Measurements from ENCODE around the gene GRAP2.
"Not testable (repeated sequence)": the region's sequence is repeated elsewhere in the genome, so short reads cannot be mapped to it uniquely, and the experiment has no call there.

GRAP2 gene

DNA sequence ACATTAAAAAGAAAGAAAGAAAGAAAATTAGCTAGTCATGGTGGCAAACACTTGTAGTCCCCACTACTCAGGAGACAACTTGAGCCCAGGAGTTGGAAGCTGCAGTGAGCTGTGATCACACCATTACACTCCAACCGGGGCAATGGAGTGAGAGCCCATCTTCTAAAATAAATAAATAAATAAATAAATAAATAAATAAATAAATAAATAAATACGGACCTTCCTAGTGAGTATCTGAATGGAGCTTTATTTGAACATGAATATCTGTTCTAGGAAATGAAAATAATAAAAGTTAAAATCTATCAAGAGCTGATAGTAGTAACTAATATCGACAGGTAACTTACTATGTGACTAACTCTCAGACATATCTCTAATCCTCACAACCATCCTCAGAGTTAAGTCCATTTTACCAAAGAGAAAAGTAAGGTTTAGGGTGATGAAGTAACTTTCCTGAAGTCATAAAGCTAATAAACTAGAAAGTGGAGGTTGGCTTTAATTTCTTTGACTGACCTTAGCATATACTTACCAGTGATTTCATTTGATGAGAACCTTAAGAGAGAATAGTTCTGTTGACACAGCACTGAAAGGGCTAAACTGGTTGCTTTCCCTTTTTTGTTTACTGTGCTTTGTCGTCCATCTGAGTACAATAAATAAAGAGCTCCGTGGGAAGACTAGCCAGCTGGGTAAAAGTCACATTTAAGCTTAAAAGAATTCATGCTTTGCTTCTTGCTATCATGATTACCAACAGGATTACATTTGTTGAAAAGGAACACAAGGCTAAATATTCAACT lies 29.7 kb upstream of the GRAP2 start:
- CTCF ChIA-PET = interaction anchor here (1.3 kb wide), 1 partner anchor 16 kb away, joined by 3 read pairs; no protein-coding TSS in a partner anchor
- DNase-seq (ENCODE audit: low read depth, low spot score) = no peak
- POLR2A ChIA-PET = no interaction called here
- no peak overlapping the region for H3K4me3 ChIP-seq (ENCODE audit: low read depth, low read length)
- TF ChIP-seq, protein P1, sequence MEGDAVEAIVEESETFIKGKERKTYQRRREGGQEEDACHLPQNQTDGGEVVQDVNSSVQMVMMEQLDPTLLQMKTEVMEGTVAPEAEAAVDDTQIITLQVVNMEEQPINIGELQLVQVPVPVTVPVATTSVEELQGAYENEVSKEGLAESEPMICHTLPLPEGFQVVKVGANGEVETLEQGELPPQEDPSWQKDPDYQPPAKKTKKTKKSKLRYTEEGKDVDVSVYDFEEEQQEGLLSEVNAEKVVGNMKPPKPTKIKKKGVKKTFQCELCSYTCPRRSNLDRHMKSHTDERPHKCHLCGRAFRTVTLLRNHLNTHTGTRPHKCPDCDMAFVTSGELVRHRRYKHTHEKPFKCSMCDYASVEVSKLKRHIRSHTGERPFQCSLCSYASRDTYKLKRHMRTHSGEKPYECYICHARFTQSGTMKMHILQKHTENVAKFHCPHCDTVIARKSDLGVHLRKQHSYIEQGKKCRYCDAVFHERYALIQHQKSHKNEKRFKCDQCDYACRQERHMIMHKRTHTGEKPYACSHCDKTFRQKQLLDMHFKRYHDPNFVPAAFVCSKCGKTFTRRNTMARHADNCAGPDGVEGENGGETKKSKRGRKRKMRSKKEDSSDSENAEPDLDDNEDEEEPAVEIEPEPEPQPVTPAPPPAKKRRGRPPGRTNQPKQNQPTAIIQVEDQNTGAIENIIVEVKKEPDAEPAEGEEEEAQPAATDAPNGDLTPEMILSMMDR (IDR thresholded peaks at IDR 0.05; ENCODE audit: insufficient read depth, low read length, missing control alignments) = no peak

DNA sequence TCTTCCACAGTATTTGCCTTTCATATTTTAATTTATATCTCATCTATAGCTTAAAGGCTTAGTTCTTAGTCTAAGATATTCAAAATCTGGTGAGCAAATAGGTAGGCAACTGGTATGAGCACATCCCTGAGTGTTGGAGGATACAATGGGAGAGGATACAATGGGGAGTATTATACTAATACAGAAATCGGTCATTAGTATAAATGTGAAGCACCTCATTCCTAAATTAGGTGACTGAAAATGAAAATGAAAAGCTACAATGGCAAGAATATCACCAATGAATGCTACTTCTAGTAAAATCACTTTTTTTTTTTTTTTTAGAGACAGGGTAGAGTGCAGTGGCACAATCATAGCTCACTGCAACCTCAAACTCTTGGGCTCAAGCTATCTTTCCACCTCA lies 28.3 kb upstream of the GRAP2 start:
- DNase-seq (ENCODE audit: low read depth, low spot score) = no peak
- ChIA-PET POLR2A (no interaction called here), CTCF (no interaction called here)
- H3K4me3 ChIP-seq (ENCODE audit: low read depth, low read length) = no peak overlapping the region
- TF ChIP-seq, protein P1 (IDR thresholded peaks at IDR 0.05; ENCODE audit: insufficient read depth, low read length, missing control alignments) = no peak

DNA sequence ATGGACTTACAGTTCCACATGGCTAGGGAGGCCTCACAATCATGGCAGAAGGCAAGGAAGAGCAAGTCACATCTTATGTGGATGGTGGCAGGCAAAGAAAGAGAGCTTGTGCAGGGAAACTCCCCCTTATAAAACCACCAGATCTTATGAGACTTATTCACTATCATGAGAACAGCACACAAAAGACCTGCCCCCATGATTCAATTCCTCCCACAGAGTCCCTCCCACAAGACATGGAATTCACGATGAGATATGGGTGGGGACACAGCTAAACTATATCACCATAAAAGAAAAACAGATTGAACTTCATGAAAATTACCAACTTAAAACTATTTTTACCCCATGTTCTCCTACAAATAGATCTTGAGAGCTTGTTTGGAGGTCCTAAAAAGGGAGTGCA lies 26.9 kb upstream of the GRAP2 start:
- TF ChIP-seq, protein P1 (IDR thresholded peaks at IDR 0.05; ENCODE audit: insufficient read depth, low read length, missing control alignments) = no peak
- ChIA-PET POLR2A (no interaction called here), CTCF (interaction anchor here (1.5 kb wide), 1 partner anchor 339 kb away, joined by 3 read pairs; no protein-coding TSS in a partner anchor)
- H3K4me3 ChIP-seq (ENCODE audit: low read depth, low read length) = no peak overlapping the region
- DNase-seq (ENCODE audit: low read depth, low spot score) = no peak

DNA sequence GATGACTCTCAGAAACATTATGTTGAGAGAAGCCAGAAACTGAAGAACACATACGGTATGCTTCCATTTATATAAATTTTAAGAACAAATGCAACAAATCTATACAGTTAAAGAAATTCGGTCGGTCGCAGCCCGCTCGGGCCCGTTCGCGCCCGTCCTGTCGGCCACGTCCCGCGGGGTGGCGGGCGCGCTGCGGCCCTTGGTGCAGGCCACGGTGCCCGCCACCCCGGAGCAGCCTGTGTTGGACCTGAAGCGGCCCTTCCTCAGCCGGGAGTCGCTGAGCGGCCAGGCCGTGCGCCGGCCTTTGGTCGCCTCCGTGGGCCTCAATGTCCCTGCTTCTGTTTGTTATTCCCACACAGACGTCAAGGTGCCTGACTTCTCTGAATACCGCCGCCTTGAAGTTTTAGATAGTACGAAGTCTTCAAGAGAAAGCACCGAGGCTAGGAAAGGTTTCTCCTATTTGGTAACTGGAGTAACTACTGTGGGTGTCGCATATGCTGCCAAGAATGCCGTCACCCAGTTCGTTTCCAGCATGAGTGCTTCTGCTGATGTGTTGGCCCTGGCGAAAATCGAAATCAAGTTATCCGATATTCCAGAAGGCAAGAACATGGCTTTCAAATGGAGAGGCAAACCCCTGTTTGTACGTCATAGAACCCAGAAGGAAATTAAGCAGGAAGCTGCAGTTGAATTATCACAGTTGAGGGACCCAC lies 25.6 kb upstream of the GRAP2 start:
- CTCF ChIA-PET; H3K4me3 ChIP-seq (ENCODE audit: low read depth, low read length); DNase-seq (ENCODE audit: low read depth, low spot score); POLR2A ChIA-PET: not testable (repeated sequence)

DNA sequence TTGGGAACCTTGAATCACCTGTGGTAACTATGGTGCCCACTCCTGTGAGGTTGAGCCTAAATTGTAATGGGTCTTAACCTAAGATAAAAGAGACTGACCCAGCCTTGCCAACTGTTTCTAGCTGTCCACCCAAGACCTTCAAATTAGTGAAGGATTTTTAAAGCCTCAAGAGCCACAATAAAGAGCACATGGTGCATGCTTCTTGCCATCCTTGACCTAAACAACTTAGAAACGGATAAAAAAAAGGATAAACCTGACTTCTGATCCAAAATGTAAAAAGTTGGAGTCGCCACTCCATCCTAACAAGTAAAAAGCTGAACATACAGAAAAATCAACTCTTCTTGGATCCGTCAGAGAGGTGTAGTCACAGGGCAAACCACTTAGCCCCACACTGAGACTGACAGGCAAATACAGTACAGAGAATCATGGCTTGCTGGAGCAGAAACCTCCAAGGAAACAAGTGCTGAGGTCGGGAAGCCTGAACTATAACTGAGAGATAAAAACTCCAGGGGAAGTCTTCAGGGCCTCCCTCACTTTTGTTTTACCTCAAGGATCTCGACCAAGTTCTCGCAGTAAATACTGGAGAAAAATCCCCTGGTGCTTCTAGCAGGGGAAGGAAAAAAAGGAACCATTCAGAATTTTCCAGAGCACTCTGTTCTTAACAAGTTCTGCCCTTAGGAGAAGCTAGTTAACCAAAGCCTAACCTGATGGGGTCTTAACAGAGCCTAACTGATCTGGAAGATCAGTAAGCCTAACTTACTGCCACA lies 23.6 kb upstream of the GRAP2 start:
- ChIA-PET POLR2A (no interaction called here), CTCF (no interaction called here)
- H3K4me3 ChIP-seq (ENCODE audit: low read depth, low read length) = no peak overlapping the region
- TF ChIP-seq, protein P1 (IDR thresholded peaks at IDR 0.05; ENCODE audit: insufficient read depth, low read length, missing control alignments) = no peak
- DNase-seq (ENCODE audit: low read depth, low spot score) = no peak

DNA sequence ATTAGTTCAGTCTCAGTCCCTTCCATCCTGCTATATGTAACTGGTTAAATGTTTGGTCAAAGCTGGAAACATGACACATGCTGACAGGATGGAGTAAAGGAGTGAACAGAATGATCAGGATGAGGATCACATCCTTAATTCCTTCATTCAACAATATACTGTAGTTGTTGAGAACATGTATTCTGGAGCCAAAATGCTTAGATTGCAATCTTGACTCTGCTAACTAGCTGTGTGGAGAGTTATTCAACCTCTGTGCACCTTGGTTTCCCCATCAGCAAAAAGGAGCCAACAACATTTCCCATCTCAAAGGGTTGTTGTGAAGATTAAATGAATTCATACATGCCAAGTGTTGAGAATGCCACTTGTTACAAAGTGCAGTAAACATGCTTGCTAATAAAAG lies 20.2 kb upstream of the GRAP2 start:
- H3K4me3 ChIP-seq (ENCODE audit: low read depth, low read length) = no peak overlapping the region
- ChIA-PET CTCF (no interaction called here), POLR2A (no interaction called here)
- no peak for DNase-seq (ENCODE audit: low read depth, low spot score)
- TF ChIP-seq, protein P1 (IDR thresholded peaks at IDR 0.05; ENCODE audit: insufficient read depth, low read length, missing control alignments) = no peak
